ENCODE data around the gene SERINC1. TPM values are rescaled to one million over a fixed set of nuclear protein-coding genes. Genes with fewer than 3 reads are reported as not detected.
A peak's percentile ranks its signal among the peaks of the same experiment; 100 is the strongest.

Gene SERINC1
- total and polyA plus RNA-seq, 2 of the 4 experiments (the other 2 are of a cell fraction), result 79.8 to 123 TPM

DNA sequence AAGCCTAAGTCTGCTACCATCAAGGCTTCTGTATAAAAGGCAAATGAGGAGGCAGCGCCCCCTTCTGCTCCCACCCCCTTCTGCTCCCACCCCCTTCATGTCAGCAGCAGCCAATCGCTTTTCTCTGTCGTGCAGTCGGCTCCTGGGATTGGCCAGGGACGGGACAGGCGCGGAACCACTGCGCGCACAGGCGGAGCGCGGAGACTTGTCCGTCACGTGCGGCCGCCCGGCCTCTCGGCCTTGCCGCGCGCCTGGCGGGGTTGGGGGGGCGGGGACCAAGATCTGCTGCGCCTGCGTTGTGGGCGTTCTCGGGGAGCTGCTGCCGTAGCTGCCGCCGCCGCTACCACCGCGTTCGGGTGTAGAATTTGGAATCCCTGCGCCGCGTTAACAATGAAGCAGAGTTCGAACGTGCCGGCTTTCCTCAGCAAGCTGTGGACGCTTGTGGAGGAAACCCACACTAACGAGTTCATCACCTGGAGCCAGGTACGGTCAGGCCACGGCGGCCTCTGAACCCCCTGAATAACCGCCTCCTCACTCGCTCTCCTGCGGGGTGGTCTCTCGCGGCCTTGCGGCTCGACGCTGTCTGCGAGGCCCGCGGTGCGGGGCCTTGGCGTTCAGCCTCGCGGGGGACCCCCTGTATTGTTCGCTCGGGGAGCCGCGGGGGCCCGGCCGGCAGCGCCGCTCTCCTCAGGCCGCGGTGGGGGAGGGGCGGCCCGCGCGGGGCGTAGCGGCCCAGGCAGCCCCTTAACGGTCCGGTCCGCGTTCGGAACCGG lies 72.1 kb downstream of the SERINC1 start, which contains the start of gene HSF2 (continued):
- TF ChIP-seq RAD21 (IDR thresholded peaks at IDR 0.05; ENCODE audit: low read length) (no peak), CHD1 (IDR thresholded peaks at IDR 0.05; ENCODE audit: low read depth, low read length) (no peak), MXI1 (IDR thresholded peaks at IDR 0.05; ENCODE audit: borderline replicate concordance, low read depth, low read length) (peak; percentile 59)

DNA sequence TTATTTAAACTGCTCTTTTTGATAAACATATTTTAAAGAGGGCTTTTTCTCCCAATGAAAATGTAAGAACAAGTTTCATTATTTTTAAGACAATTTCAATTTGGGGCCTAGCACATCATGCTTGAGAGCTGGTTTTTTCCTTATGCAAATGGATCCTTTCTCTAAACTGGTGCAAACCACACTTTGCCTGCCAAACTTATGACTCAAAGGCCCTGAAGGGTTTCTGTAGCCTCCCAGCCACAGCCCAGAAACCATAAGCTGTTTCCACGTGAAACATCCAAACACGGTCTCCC lies 72.6 kb downstream of the SERINC1 start:
- Histone ChIP-seq H2AK9ac (replicated peaks; ENCODE audit: low read depth, low read length, poor library complexity) (no peak overlapping the region), H3K56ac (ENCODE audit: extremely low read depth, insufficient read depth, low read length) (no peak overlapping the region), H3K14ac (replicated peaks; ENCODE audit: low read depth, low read length) (no peak overlapping the region), H4K5ac (ENCODE audit: low read depth, low read length) (no peak overlapping the region), H2BK5ac (ENCODE audit: low read depth, low read length, poor library complexity, severe bottlenecking) (no peak overlapping the region), H4K91ac (ENCODE audit: insufficient read depth, low read depth, low read length) (no peak overlapping the region), H2AK5ac (ENCODE audit: low read depth, low read length) (no peak overlapping the region), H3K79me1 (ENCODE audit: low read depth in 1 of 2, low read length in 2 of 2) (peaks cover 8 to 36% of the 10 kb centered on the region in 2 experiments), H3K4me1 (ENCODE audit: control insufficient read depth, insufficient read depth, low read length) (no peaks in the 10 kb centered on the region; the same call in 1 of the 2 replicates), H3K4me3 (ENCODE audit: insufficient read depth, low read depth, low read length) (no peak overlapping the region), H2AFZ (replicated peaks; ENCODE audit: low read length, poor library complexity) (peak overlapping the region; percentile 99), H2BK15ac (ENCODE audit: low read depth, low read length) (no peak overlapping the region), H3K18ac (ENCODE audit: low read depth, low read length) (no peak overlapping the region), H3K4me2 (ENCODE audit: low read depth, low read length) (peak overlapping the region; percentile 10), H3K27me3 (ENCODE audit: control insufficient read depth, insufficient read depth, low read length) (no peaks in the 10 kb centered on the region), H3K9me3 (ENCODE audit: control insufficient read depth, insufficient read depth, low read length) (no peaks in the 10 kb centered on the region), H2BK20ac (ENCODE audit: low read depth, low read length) (no peak overlapping the region), H3K27ac (ENCODE audit: insufficient read depth, low read length) (no peak overlapping the region), H3K4ac (ENCODE audit: low read depth, low read length) (no peak overlapping the region), H4K20me1 (ENCODE audit: insufficient read depth, low read length) (no peaks in the 10 kb centered on the region), H4K8ac (ENCODE audit: low read depth in 2 of 2, low read length in 2 of 2) (no peak overlapping the region; a peak in 2 of 4 replicates), H3K9me1 (ENCODE audit: insufficient read depth, low read length) (no peaks in the 10 kb centered on the region), H2BK120ac (ENCODE audit: low read depth, low read length) (no peak overlapping the region), H3K9ac (ENCODE audit: low read depth, low read length) (no peak overlapping the region; the same call in 1 of the 2 replicates), H3K36me3 (ENCODE audit: control insufficient read depth, insufficient read depth, low read length) (no peaks in the 10 kb centered on the region), H3K23ac (ENCODE audit: low read depth, low read length) (no peak overlapping the region)
- ATAC-seq (ENCODE audit: low read depth), result no peak
- intact Hi-C loops (cut with micrococcal nuclease) (no loop called here), in situ Hi-C loops (cut with MboI; ENCODE audit: low sequenced_read_pairs) (no loop called here), dilution Hi-C loops (cut with HindIII; ENCODE audit: low sequenced_read_pairs, unreplicated experiment) (no loop called here)
- no peak for DNase-seq
- no CpG with 5 or more reads among the region's 2 CpGs for WGBS, 2 experiments (ENCODE audit: extremely low coverage in 2 of 2, insufficient read length in 1 of 2)
- no TSS peak for BruUV-seq (replicated peaks)
- CTCF ChIA-PET, result interaction anchor here (1.0 to 1.2 kb wide), 3 partner anchors 9 to 131 kb away, joined by 3 read pairs; no protein-coding TSS in a partner anchor
- POLR2A ChIA-PET (ENCODE audit: unreplicated experiment), result no interaction called here
- TF ChIP-seq, protein P1, sequence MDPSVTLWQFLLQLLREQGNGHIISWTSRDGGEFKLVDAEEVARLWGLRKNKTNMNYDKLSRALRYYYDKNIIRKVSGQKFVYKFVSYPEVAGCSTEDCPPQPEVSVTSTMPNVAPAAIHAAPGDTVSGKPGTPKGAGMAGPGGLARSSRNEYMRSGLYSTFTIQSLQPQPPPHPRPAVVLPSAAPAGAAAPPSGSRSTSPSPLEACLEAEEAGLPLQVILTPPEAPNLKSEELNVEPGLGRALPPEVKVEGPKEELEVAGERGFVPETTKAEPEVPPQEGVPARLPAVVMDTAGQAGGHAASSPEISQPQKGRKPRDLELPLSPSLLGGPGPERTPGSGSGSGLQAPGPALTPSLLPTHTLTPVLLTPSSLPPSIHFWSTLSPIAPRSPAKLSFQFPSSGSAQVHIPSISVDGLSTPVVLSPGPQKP (IDR thresholded peaks at IDR 0.05; ENCODE audit: borderline replicate concordance, low read depth, low read length), result no peak
- TF ChIP-seq POLR2A (IDR thresholded peaks at IDR 0.05; ENCODE audit: low read depth, low read length) (no peak), NFE2L2 (IDR thresholded peaks at IDR 0.05; ENCODE audit: low read depth, low read length) (no peak), MAZ (IDR thresholded peaks at IDR 0.05; ENCODE audit: borderline replicate concordance, low read depth, low read length) (no peak), SMC3 (IDR thresholded peaks at IDR 0.05; ENCODE audit: low read depth, low read length) (no peak), CEBPB (IDR thresholded peaks at IDR 0.05; ENCODE audit: low read depth, low read length) (no peak), RCOR1 (IDR thresholded peaks at IDR 0.05; ENCODE audit: insufficient replicate concordance, low read length) (no peak), CTCF (conservative IDR thresholded peaks at IDR 0.05; ENCODE audit: low read depth, low read length) (no peak), MAFK (IDR thresholded peaks at IDR 0.05; ENCODE audit: low read depth, low read length) (no peak), MXI1 (IDR thresholded peaks at IDR 0.05; ENCODE audit: borderline replicate concordance, low read depth, low read length) (no peak), RAD21 (IDR thresholded peaks at IDR 0.05; ENCODE audit: low read length) (no peak), RFX5 (IDR thresholded peaks at IDR 0.05; ENCODE audit: low read depth, low read length) (no peak; the same call in 1 of the 2 replicates), FOS (IDR thresholded peaks at IDR 0.05; ENCODE audit: low read depth, low read length) (no peak), CHD1 (IDR thresholded peaks at IDR 0.05; ENCODE audit: low read depth, low read length) (no peak)
